GM13977 (cell line): Measurements from ENCODE around the gene UNC5A.

Experiments used
- DNase-seq: peaks from one replicate; pipeline ENCODE4 v3.0.0; 2012; ENCODE audit warnings: low spot score
- in situ Hi-C: fragments of 300-500 bp; cut with MboI; formaldehyde crosslinking; loops from one replicate; pipeline ENCODE4 v1.12.0; 2022; ENCODE audit warnings: low sequenced_read_pairs, low pct_unique_long_range_greater_than_20kb, mixed read lengths, inconsistent platforms; ENCODE audit not compliant: unreplicated experiment
- TF ChIP-seq, protein P1 (sequence below): IDR thresholded peaks from 2 replicates; pipeline ENCODE4 v1.5.1; 2012; ENCODE audit warnings: mild to moderate bottlenecking, control low read depth; ENCODE audit not compliant: insufficient read depth; ENCODE audit errors: extremely low read depth, missing control alignments

Gene UNC5A

GRCh38 chr5:176800024-176800423 lies 10.3 kb upstream of the UNC5A start:
- TF ChIP-seq, protein P1, sequence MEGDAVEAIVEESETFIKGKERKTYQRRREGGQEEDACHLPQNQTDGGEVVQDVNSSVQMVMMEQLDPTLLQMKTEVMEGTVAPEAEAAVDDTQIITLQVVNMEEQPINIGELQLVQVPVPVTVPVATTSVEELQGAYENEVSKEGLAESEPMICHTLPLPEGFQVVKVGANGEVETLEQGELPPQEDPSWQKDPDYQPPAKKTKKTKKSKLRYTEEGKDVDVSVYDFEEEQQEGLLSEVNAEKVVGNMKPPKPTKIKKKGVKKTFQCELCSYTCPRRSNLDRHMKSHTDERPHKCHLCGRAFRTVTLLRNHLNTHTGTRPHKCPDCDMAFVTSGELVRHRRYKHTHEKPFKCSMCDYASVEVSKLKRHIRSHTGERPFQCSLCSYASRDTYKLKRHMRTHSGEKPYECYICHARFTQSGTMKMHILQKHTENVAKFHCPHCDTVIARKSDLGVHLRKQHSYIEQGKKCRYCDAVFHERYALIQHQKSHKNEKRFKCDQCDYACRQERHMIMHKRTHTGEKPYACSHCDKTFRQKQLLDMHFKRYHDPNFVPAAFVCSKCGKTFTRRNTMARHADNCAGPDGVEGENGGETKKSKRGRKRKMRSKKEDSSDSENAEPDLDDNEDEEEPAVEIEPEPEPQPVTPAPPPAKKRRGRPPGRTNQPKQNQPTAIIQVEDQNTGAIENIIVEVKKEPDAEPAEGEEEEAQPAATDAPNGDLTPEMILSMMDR = no peak
- in situ Hi-C loops = no loop called here
- no peak for DNase-seq

DNA sequence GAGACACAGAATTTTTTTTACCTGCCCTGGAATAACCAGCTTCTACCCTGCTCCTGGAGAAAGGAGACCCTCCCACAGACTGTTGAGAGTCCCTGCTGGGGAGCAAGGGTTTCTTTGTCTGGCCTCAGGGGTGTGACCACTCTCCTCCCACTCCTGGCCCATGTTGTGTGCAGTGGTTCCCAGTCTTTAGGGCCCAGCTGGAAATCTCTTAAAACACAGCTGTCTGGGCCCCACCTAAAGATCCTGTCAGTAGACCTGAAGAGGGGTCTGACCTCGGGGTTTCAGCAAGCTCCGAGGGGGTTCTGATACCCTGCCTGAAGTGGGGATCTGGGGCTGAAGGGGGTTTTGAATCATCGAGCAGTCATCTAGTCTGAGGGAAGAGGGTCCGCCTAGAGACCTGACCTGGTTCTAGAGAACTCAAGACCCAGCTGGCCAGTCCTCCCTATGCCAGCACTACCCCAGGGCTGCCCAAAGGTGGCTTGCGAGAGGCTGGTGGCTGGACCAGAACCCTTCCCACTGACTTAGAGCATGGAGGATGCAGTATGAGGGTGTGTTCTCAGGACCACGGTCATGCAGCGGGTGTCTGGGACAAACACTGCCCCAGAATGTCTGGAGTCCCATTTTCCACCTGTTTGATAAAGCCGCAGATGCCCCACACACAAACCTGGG lies 8.1 kb upstream of the UNC5A start:
- in situ Hi-C loops = no loop called here
- no peak for DNase-seq
- TF ChIP-seq, protein P1 = no peak

- in situ Hi-C loops = no loop called here
- TF ChIP-seq, protein P1 = no peak
- no peak for DNase-seq
These were observed 7.1 kb upstream of the UNC5A start for GRCh38 chr5:176803068-176803942.

GRCh38 chr5:176803943-176804498 lies 6.3 kb upstream of the UNC5A start:
- no peak for DNase-seq
- in situ Hi-C loops = no loop called here
- TF ChIP-seq, protein P1 = no peak

- in situ Hi-C loops = no loop called here
- TF ChIP-seq, protein P1 = no peak
- DNase-seq = no peak
These were observed 4.2 kb upstream of the UNC5A start for GRCh38 chr5:176806137-176806536.

DNA sequence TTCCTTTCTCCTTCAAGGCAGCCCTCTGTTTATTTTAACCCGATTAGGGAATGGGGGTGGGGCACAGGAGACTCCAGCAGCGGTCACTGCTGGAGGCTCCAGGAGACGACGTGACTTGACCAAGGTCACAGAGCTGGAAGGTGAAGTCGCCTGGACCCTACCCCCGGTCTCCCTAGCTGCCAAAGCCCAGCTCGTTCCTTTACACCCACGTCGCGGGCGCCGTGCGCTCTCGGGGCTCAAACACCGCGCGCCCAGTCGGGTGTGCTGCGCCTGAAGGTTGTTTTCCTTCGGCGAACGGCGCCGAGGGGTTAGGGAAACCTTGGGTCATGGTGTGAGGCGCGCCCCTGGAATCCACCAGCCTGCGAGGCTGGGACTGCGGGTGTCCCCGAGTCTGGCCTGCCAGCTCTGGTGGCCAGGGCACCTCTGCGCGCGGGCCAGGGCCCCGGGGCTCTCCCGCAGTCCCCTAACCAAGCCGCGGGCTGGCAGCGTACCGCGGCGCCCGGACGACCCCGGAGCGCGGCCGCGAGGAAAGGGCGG lies 747 bp upstream of the UNC5A start:
- TF ChIP-seq, protein P1 = no peak
- DNase-seq = no peak
- in situ Hi-C loops = no loop called here
